Germinal center (tissue), 1 donor: ENCODE measurements around the gene SMIM12.

Source experiments
- DNase-seq: peaks from one replicate; pipeline ENCODE4 v3.0.0; 2012; ENCODE audit warnings: mixed read lengths, low spot score

SMIM12 gene, protein sequence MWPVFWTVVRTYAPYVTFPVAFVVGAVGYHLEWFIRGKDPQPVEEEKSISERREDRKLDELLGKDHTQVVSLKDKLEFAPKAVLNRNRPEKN

GRCh38 chr1:34859446-34860200, at the start of gene SMIM12:
Gene SMIM12 (minus strand): TSS chr1:34859749. CDS start chr1:34855977, 3,772 bp downstream.
- peak; percentile 91 for DNase-seq

DNA sequence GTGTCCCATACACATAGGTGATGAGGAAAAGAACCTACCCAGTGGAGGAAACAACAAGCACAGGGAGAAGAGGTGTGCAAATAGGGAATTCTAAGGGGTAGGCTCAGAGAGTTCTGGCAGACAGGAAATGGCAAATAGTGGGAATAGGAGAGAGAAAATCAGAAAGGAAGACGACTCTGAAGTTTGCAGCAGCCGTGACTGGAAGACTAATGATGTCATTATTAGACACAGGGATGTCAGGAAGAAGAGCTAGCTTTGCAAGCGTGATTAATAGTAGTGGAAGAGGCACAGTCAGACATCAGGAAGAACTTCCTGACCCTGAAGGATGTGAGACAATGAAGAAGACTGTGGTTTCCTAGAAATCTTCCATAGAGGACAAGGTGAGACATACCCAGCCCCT, 48.8 kb upstream of the SMIM12 start:
- DNase-seq, result no peak

- DNase-seq, result no peak
These were observed 48.0 kb upstream of the SMIM12 start for GRCh38 chr1:34907487-34908090.

GRCh38 chr1:34906756-34907155, 47.2 kb upstream of the SMIM12 start:
- no peak for DNase-seq

DNA sequence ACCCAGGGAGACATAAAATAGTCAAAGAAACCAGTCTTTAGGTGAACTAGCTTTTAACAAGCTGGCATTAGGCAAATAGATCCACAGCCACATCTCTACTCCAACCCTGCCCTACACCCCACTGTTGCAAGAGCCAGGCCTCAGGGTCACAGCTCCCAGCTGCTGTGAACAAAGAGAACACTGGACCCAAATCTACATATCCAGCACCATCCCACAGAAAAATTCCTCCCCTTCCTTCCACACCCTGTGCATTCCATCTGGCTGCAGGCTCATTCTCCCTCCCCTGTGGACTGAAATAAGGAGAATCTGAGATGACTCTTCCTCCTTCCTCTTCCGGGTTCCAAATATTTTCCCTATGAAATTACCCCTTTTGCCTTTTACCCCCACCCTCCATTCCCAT, 46.7 kb upstream of the SMIM12 start:
- no peak for DNase-seq

DNA sequence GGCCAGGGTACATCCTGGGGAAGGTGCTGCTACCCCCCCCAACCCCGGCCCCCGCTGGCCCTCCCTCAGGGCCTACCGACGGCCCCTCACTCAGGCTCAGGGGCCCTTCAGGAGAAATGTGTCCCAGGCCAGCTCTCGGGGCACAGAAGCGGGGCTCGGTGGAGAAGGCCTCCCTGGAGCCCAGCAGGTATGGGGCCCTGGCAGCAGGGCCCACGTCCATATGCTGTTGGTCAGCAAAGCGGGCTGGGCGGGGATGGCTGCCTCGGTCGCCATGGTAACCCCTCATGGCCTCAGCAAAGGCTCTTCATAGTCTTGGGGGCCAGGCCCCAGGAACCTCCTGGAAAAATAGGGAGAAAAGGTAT, 45.5 kb upstream of the SMIM12 start:
- no peak for DNase-seq

DNA sequence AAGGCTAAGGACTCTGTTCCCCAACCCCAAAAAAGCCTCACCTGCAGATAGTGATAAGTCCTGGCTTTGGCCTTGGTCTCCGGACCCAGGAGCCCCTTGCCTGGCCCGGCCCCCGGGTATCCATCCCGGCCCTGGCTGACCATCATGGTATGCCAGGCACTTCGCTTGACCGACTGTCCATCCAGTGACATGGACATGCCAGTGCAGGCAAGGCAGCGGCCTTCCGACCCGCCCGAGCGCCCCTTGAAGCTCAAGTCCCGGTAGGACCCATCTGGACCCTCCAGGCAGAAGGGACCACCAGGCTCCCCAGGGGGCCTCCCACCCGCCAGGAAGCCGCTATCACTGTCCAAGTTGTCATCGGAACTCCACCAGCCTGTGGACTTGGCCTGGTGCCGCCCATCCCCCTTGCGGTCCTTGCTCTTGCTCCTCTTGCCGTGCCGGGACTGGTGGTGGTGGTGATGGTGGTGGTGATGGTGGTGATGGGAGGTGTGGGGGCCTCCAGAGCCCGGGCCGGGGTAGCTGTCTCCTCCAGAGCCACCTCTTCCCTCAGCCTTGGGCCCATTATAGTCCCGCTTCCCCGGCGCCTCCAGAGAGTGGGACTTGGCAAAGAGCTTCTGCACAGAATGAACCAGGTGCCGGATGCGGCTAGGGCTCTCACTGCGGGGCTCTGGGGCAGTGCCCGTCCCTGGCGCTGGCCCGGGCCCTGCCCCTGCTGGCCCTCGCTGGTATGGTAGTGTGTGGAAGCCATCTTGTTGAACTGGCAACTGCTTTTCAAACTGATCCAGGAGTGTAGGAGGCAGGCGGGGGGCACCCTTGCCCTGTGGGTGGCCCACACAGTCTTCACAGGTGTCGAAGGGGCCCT, 44.9 kb upstream of the SMIM12 start:
- DNase-seq, result no peak

DNA sequence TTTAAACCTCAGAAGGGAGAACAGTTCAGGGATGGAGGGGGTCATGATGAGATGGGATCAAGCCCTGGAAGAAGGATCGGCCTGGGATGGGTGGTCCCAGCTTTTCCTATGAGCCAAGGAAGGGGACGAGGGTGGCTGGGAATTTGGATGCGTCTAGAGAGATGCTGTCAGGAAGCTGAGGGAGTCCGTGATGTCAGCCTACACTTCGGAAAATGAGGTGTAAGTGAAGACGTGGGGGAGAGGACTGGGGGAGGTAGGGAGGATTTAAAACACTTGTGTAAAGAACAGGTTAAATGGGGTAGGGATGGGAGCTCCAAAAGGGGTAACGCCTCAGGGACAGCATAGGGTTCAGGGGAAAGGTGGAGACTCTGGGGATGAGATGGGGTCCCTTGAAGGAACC, 42.4 kb upstream of the SMIM12 start:
- no peak for DNase-seq

- DNase-seq, result no peak
These were observed 41.4 kb upstream of the SMIM12 start for GRCh38 chr1:34900775-34901502.

DNA sequence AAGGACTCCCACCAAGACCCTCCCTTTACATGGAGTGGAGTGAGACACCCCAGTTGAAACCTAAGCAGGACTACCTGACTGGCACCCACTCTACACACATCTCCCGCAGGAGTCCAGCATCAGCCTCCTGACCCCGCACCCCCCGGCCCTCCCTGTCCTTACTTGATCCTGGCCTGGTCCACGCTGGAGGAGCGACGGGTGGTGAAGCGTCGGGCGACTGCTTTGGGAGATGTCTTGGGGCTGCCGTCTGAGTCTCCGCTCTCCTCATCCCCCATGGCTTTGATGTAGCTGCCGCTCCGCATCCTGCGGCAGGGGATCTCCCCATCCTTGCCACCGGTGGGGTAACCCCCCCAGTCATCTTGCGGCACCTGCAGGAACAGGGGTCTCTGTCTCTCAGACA, 40.4 kb upstream of the SMIM12 start:
- DNase-seq, result no peak

DNA sequence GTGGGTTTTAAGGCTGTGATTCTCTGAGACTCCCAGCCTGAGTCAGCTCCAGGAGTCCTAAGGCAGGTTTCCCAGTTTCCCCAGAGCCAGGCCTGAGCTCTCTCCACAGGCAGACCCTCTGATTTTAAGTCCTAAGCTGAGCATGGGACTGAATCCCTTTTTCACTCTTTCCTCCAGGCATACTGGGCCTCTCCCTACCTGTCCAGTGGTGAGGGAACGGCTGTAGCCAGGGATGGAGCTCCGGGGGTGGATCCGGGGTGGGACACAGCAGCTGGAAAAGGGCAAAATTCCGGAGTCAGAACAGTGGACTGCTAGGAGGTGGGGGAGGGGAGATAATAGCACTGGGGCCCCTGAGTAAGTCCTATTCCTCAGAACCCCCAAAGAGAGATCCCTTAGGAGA, 39.9 kb upstream of the SMIM12 start:
- DNase-seq, result no peak

DNA sequence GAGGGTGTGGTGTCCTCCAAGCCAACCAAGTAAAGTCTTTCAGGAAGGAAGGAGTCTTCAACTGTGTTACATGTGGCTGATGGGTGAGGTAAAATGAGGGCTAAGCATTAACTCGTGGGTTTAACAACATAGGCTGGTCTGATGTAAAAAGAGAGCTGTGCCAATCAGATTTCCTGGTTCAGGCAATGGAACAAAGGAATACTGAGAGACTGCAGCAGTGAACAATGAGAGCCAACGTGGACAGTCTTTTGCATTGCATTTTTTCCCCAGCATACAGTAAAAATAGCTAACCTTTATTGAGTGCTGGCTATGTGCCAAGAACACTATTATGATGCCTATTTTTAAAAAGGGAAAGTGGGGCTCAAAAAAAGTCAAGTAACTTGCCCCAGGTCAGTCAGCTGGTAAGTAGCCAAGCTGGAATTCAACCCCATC, 38.8 kb upstream of the SMIM12 start:
- no peak for DNase-seq

GRCh38 chr1:34896612-34897011, 37.1 kb upstream of the SMIM12 start:
- DNase-seq, result no peak

DNA sequence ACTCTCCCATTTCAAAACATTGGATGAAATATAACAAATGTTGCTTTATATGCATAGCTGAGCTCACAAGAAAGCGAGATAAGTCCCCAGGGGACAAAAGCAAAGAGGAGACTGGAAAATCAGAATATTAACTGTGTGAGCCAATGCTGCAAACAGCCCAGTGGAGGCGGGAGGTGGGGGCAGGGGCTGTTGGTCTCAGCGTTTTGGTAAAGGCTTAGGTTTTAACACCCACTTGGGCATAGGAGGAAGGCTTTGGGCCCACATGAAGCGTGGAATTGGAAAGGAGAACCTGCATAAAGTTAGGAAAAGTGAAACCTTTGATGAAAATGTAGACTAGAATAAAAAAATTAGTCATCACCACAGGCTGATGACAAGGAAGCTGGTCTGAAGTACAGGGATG, 30.2 kb upstream of the SMIM12 start:
- DNase-seq, result no peak

DNA sequence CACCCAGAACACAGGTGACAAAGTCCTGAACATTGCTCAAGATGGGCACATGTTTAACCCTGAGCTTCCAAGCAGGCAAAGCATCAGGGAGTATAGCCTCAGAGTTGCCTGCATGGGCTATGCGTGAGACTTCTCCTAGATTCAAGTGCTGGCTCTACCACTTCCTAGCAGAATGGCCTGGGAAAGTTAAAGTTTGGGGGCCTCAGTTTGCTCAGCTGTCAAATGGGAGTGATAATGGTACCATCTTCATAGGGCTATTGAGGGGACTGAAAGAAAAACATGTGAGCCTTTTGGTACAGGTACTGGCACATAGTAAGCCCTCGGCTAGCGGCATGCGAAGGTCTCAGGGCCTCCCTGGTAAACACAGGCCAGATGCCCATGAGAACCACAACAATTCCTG, 28.0 kb upstream of the SMIM12 start:
- no peak for DNase-seq

- DNase-seq, result peak; percentile 66
These were observed 26.1 kb upstream of the SMIM12 start for GRCh38 chr1:34885405-34886247.

DNA sequence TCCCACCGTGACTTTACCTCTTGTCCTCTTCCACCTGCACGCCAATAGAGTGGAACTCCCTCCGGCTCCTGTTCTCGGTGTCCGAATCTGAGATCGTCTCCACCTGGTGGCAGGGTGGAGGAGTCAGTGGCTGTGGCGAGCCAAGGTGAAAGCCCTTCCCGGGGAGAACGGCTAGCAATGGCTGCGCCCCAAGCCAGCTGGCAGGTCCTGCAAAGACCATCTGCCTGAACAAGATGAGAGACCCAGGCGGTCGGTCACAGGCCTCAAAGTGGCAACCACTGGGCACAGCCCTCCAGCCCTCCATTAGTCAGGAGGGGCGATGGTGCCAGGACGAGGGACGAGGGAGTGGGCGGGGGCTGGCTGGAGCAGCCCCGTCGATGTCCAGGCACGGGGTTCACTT, 25.4 kb upstream of the SMIM12 start:
- no peak for DNase-seq

- DNase-seq, result no peak
These were observed 25.0 kb upstream of the SMIM12 start for GRCh38 chr1:34884536-34884935.

GRCh38 chr1:34879230-34879629, 19.7 kb upstream of the SMIM12 start:
- DNase-seq, result no peak

- DNase-seq, result no peak
These were observed 16.9 kb upstream of the SMIM12 start for GRCh38 chr1:34876406-34876805.

- no peak for DNase-seq
These were observed 14.9 kb upstream of the SMIM12 start for GRCh38 chr1:34874296-34874952.
